Myocyte (in vitro differentiated cells): ENCODE results near the gene RFX3. TPM values are rescaled to one million over a fixed set of nuclear protein-coding genes. Genes with fewer than 3 reads are reported as not detected.

Experiments used
- DNase-seq: peaks from one replicate; pipeline ENCODE4 v3.0.0-alpha.2; 2012; ENCODE audit warnings: low read depth
- total RNA-seq: library from RNA; depleted of rRNA; stranded (reverse); fragments of >200 nt; gene quantifications from 2 replicates; pipeline ENCODE4 v1.2.3, GENCODE V29; 2014

Gene RFX3
- total RNA-seq, 1 donor from 2014 or later, result 3.0 TPM

GRCh38 chr9:3435732-3436131 lies 90.1 kb downstream of the RFX3 start:
- peak; percentile 57 for DNase-seq

- DNase-seq, result no peak
Observed at GRCh38 chr9:3434594-3434993, 91.2 kb downstream of the RFX3 start.

GRCh38 chr9:3433754-3434153 lies 92.0 kb downstream of the RFX3 start:
- no peak for DNase-seq

GRCh38 chr9:3433066-3433465 lies 92.7 kb downstream of the RFX3 start:
- no peak for DNase-seq

- DNase-seq, result no peak
Observed at GRCh38 chr9:3431890-3432289, 93.9 kb downstream of the RFX3 start.

GRCh38 chr9:3419893-3420292 lies 105.9 kb downstream of the RFX3 start:
- no peak for DNase-seq

GRCh38 chr9:3415906-3416305 lies 109.9 kb downstream of the RFX3 start:
- no peak for DNase-seq

- DNase-seq, result no peak
Observed at GRCh38 chr9:3413984-3414383, 111.8 kb downstream of the RFX3 start.

GRCh38 chr9:3410461-3410860 lies 115.3 kb downstream of the RFX3 start:
- no peak for DNase-seq

GRCh38 chr9:3409453-3409852 lies 116.3 kb downstream of the RFX3 start:
- DNase-seq, result no peak

GRCh38 chr9:3403315-3403714 lies 122.5 kb downstream of the RFX3 start:
- no peak for DNase-seq

GRCh38 chr9:3401221-3401954 lies 124.4 kb downstream of the RFX3 start:
- DNase-seq, result no peak

- DNase-seq, result no peak
Observed at GRCh38 chr9:3398232-3398648, 127.6 kb downstream of the RFX3 start.

GRCh38 chr9:3397766-3398165 lies 128.0 kb downstream of the RFX3 start:
- DNase-seq, result no peak

- DNase-seq, result no peak
Observed at GRCh38 chr9:3391414-3391813, 134.4 kb downstream of the RFX3 start.

GRCh38 chr9:3386753-3387152 lies 139.0 kb downstream of the RFX3 start:
- DNase-seq, result no peak

- DNase-seq, result no peak
Observed at GRCh38 chr9:3385871-3386270, 139.9 kb downstream of the RFX3 start.

GRCh38 chr9:3371842-3372241 lies 154.0 kb downstream of the RFX3 start:
- no peak for DNase-seq

- DNase-seq, result no peak
Observed at GRCh38 chr9:3370715-3371114, 155.1 kb downstream of the RFX3 start.

GRCh38 chr9:3367185-3367584 lies 158.6 kb downstream of the RFX3 start:
- no peak for DNase-seq

GRCh38 chr9:3361689-3362392 lies 164.0 kb downstream of the RFX3 start:
- DNase-seq, result no peak

GRCh38 chr9:3361116-3361515 lies 164.7 kb downstream of the RFX3 start:
- DNase-seq, result no peak

GRCh38 chr9:3360245-3360644 lies 165.6 kb downstream of the RFX3 start:
- DNase-seq, result no peak
